Heart right ventricle (tissue), 16 donors: Measurements from ENCODE around the gene MRTFA. TPM values are rescaled to one million over a fixed set of nuclear protein-coding genes. Genes with fewer than 3 reads are reported as not detected.
A peak's percentile ranks its signal among the peaks of the same experiment; 100 is the strongest.

Experiments used
- ATAC-seq, 8 donors: fragments of 200-7000 bp; cut with Tn5 transposase; one replicate each; pipeline ENCODE4 v1.9.1; 2020; ENCODE audit warnings: mild to moderate bottlenecking in 8 of 8, moderate library complexity in 8 of 8, moderate number of reproducible peaks in 1 of 8
- DNase-seq, 2 donors: peaks; one replicate each; pipeline ENCODE4 v3.0.0-alpha.2; 2020
- H3K27ac ChIP-seq, 10 donors: fragments of 200-600 bp; sonication (generic) in 2 of 10; one replicate each; pipeline versions ENCODE4 v1.5.0 to v1.8.0; 2020 to 2022; ENCODE audit warnings: mild to moderate bottlenecking in 3 of 10
- H3K27me3 ChIP-seq, 7 donors: fragments of 200-600 bp; one replicate each; pipeline ENCODE4 v1.8.0; 2021 to 2022; ENCODE audit warnings: mild to moderate bottlenecking in 2 of 7
- H3K36me3 ChIP-seq, 9 donors: fragments of 200-600 bp; sonication (generic) in 1 of 9; one replicate each; pipeline versions ENCODE4 v1.5.0 to v1.8.0; 2020 to 2022; ENCODE audit warnings: mild to moderate bottlenecking in 2 of 9
- H3K4me1 ChIP-seq, 9 donors: fragments of 200-600 bp; sonication (generic) in 1 of 9; one replicate each; pipeline versions ENCODE4 v1.5.0 to v1.8.0; 2020 to 2022; ENCODE audit warnings: mild to moderate bottlenecking in 4 of 9
- H3K4me3 ChIP-seq, 10 donors: fragments of 200-600 bp; sonication (generic) in 2 of 10; one replicate each; pipeline versions ENCODE4 v1.5.0 to v1.8.0; 2020 to 2022; ENCODE audit warnings: mild to moderate bottlenecking in 7 of 10, moderate library complexity in 2 of 10
- H3K9me3 ChIP-seq, 11 donors: fragments of 200-600 bp in 10 of 11; sonication (generic) in 2 of 11; one replicate each; pipeline versions ENCODE4 v1.5.0 to v1.8.0; 2013 to 2022; ENCODE audit warnings: mild to moderate bottlenecking in 2 of 11, control low read depth in 1 of 11, moderate library complexity in 1 of 11
- CTCF ChIP-seq, 9 donors: fragments of 200-600 bp; sonication (generic) in 2 of 9; IDR thresholded peaks; one replicate each; pipeline versions ENCODE4 v1.5.0 to v1.8.0; 2021 to 2022; ENCODE audit warnings: antibody characterized with exemption in 9 of 9, mild to moderate bottlenecking in 5 of 9, moderate library complexity in 1 of 9
- WGBS, 2 donors: extraction: QIAGEN DNeasy Blood & Tissue Kit; methylation state at CpG; one replicate each; pipeline ENCODE4 v1.1.7; 2013; ENCODE audit warnings: inconsistent platforms in 1 of 2; 5-methylcytosine and 5-hydroxymethylcytosine counted together
- intact Hi-C, 10 donors: fragments of 100-400 bp; cut with DNase I; formaldehyde crosslinking; loops; one replicate each; pipeline versions ENCODE4 v1.11.1 to v1.14.2; 2022
- polyA plus RNA-seq, 2 donors: library from polyadenylated mRNA; stranded (reverse); fragments of 200-250 nt; gene quantifications; one replicate each; pipeline ENCODE4 v1.2.3, GENCODE V29; 2013
- total RNA-seq, 10 donors: library from RNA; stranded (reverse); fragmentation: NEBNext Ultra II Directional in 3 of 10; extraction: Animal tissue kit (Norgen Biotek cat#: 25700) in 3 of 10; gene quantifications; one replicate each; pipeline versions ENCODE4 v1.2.1 to v1.2.4, GENCODE V29; 2021 to 2023
- donor health status: Arrhythmogenic right ventricular cardiomyopathy.
- donor health status: ischemic (EF 13 %, LVEDD 7.1; RV severe dilation, severe dysfunction).
- donor health status: healthy with polysubstance abuse.
- donor health status: DM: no; HTN: yes; CAD: no.
- donor health status: DM: no; HTN: no; CAD: no.
- donor health status: ischemic (EF 25% LVEDD 6.9; RV normal size, moderate dysfunction).
- donor health status: ischemic (EF 25% LVEDD 5.7; RV mildly dilated, moderate dysfunction).
- donor health status: healthy.
- donor health status: DM: yes; HTN: yes; CAD: no.
- donor health status: Ischemic cardiomyopathy.
- donor health status: ischemic (EF 35%, LVEDD 5.7; RV mildly dilated, moderate dysfunction).
- donor health status: nonischemic (EF 11% LVEDD 7.7; RV severe dilation, severe dysfunction).
- donor health status: DM: yes; HTN: yes; CAD: no.
- donor health status: PGD.
- donor health status: ischemic (EF 29% LVEDD 5.4; RV normal size, mild dysfunction).
- donor health status: nonischemic (EF 23%, LVEDD 6.1; RV moderate dilation, normal function).

Gene MRTFA
- total and polyA plus RNA-seq, 12 donors: 13.2 to 30.9 (median 18.9) TPM

GRCh38 chr22:40374567-40374966 lies 262.0 kb downstream of the MRTFA start:
- H3K27me3 ChIP-seq: no peaks in the 10 kb centered on the region
- ATAC-seq (no peak), DNase-seq (no peak)
- TF ChIP-seq CTCF (IDR thresholded peaks at IDR 0.05): no peak
- H3K27ac ChIP-seq: no peak overlapping the region
- H3K9me3 ChIP-seq: no peaks in the 10 kb centered on the region
- H3K36me3 ChIP-seq: peaks cover 0 to 16% (median 0%) of the 10 kb centered on the region in 9 donors
- 97% methylated on average over 8 of the region's 8 CpGs for WGBS, 2 donors
- no peak overlapping the region for H3K4me3 ChIP-seq
- peaks cover 0 to 31% (median 12%) of the 10 kb centered on the region in 9 donors for H3K4me1 ChIP-seq
- intact Hi-C loops: no loop called here

- intact Hi-C loops: loop anchor here in 1 of 10 donors (10.0 kb wide), 1 partner anchor 276 kb away; no protein-coding TSS in a partner anchor
- no peak for DNase-seq
- WGBS, 2 donors: 88 to 96% methylated on average over 3 of the region's 3 CpGs
- peaks cover 0 to 26% (median 12%) of the 10 kb centered on the region in 9 donors for H3K4me1 ChIP-seq
- no peaks in the 10 kb centered on the region for H3K27me3 ChIP-seq
- peak overlapping the region in 1 of 10 donors; percentile 44 for H3K27ac ChIP-seq
- H3K9me3 ChIP-seq: no peaks in the 10 kb centered on the region
- H3K36me3 ChIP-seq: peaks cover 0 to 68% (median 36%) of the 10 kb centered on the region in 9 donors
- no peak for TF ChIP-seq CTCF (IDR thresholded peaks at IDR 0.05)
- no peak for ATAC-seq
- no peak overlapping the region for H3K4me3 ChIP-seq
Observed at GRCh38 chr22:40368836-40369235, 267.7 kb downstream of the MRTFA start.

DNA sequence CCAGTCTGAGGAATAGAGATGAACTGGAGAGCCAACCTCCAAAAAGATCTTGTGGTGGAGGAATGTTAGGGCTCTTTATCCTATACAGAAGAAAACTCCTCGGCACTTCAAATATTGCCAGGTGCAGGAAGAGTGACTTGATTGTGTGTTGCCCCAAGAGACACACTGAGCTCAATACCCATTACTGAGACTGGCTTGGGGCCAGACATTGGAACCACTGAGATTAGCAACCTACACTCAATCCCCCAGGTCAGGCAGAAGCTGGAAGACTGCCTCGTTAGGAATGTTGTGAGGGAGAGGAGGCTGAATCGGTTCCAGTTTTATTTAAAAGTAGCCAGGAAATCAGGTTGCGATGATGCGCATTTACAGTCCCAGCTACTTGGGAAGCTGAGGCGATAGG lies 268.5 kb downstream of the MRTFA start:
- Histone ChIP-seq H3K27ac (peak overlapping the region in 2 of 10 donors; percentile 2 to 44), H3K27me3 (no peaks in the 10 kb centered on the region), H3K9me3 (no peaks in the 10 kb centered on the region), H3K36me3 (peaks cover 0 to 69% (median 44%) of the 10 kb centered on the region in 9 donors), H3K4me1 (peaks cover 0 to 25% (median 12%) of the 10 kb centered on the region in 9 donors), H3K4me3 (no peak overlapping the region)
- ATAC-seq: no peak
- 48 to 56% methylated on average over 6 of the region's 6 CpGs for WGBS, 2 donors
- TF ChIP-seq CTCF (IDR thresholded peaks at IDR 0.05): no peak
- DNase-seq: no peak
- intact Hi-C loops: loop anchor here in 1 of 10 donors (10.0 kb wide), 1 partner anchor 277 kb away; no protein-coding TSS in a partner anchor

DNA sequence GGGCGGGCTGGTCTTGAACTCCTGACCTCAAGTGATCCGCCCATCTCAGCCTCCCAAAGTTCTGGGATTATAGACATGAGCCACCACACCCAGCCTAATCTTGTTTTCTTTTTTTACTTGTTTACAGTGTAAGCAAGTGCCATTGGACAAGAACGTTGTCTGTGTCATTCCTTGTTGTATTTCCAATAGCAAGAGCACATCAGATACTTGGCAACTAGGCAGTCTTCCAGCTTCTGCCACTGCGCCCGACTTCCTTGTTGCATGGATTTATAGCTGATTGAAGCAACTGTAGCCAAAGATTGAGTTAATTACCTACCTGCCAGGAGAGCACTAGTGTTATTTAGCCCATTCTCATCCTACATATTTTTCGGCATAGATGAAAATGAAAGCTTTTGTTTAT lies 269.2 kb downstream of the MRTFA start:
- 73 to 82% methylated on average over 6 of the region's 6 CpGs for whole genome bisulfite sequencing, 2 donors
- peaks cover 0 to 73% (median 51%) of the 10 kb centered on the region in 9 donors for H3K36me3 ChIP-seq
- intact Hi-C loops: loop anchor here in 1 of 10 donors (10.0 kb wide), 1 partner anchor 277 kb away; no protein-coding TSS in a partner anchor
- ATAC-seq (no peak), DNase-seq (no peak)
- H3K27ac ChIP-seq: no peak overlapping the region
- H3K4me1 ChIP-seq: peaks cover 0 to 20% (median 8%) of the 10 kb centered on the region in 9 donors
- H3K4me3 ChIP-seq: no peak overlapping the region
- no peaks in the 10 kb centered on the region for H3K9me3 ChIP-seq
- TF ChIP-seq CTCF (IDR thresholded peaks at IDR 0.05): no peak
- H3K27me3 ChIP-seq: no peaks in the 10 kb centered on the region
